Neuronal stem cell (in vitro differentiated cells): ENCODE data around the gene PDE5A.

ENCODE experiments used
- DNase-seq: peaks from one replicate; pipeline ENCODE4 v3.0.0-alpha.2; 2013; ENCODE audit warnings: low spot score
- H2AFZ ChIP-seq: one replicate; pipeline ENCODE4 v1.6.1; 2013; ENCODE audit warnings: mild to moderate bottlenecking, low read length, inconsistent platforms
- H2AK5ac ChIP-seq: 2 replicates; pipeline ENCODE4 v1.6.1; 2013; ENCODE audit warnings: low read depth, mild to moderate bottlenecking, inconsistent platforms, low read length, moderate library complexity, mixed read lengths
- H2BK120ac ChIP-seq: 2 replicates; pipeline ENCODE4 v1.6.1; 2013; ENCODE audit warnings: low read depth, mild to moderate bottlenecking, inconsistent platforms, low read length, moderate library complexity, mixed read lengths
- H2BK12ac ChIP-seq: one replicate; pipeline ENCODE4 v1.6.1; 2013; ENCODE audit warnings: low read length, inconsistent platforms
- H2BK15ac ChIP-seq: 2 replicates; pipeline ENCODE4 v1.6.1; 2013; ENCODE audit warnings: mild to moderate bottlenecking, low read length, inconsistent platforms, mixed read lengths
- H2BK5ac ChIP-seq: one replicate; pipeline ENCODE4 v1.6.1; 2013; ENCODE audit warnings: inconsistent platforms, mild to moderate bottlenecking, low read length, moderate library complexity
- H3K14ac ChIP-seq: one replicate; pipeline ENCODE4 v1.6.1; 2013; ENCODE audit warnings: low read length, inconsistent platforms
- H3K18ac ChIP-seq: 2 replicates; pipeline ENCODE4 v1.6.1; 2013; ENCODE audit warnings: low read length, inconsistent platforms
- H3K23ac ChIP-seq: 2 replicates; pipeline ENCODE4 v1.6.1; 2013; ENCODE audit warnings: low read depth, mild to moderate bottlenecking, mixed read lengths, low read length, inconsistent platforms; ENCODE audit not compliant: poor library complexity
- H3K27ac ChIP-seq: replicated peaks from 3 replicates; pipeline ENCODE4 v1.5.1; 2013; ENCODE audit warnings: low read length, inconsistent platforms
- H3K27me3 ChIP-seq, 3 experiments: 2 replicates each; pipeline ENCODE4 v1.6.1; 2013; ENCODE audit warnings: low read length in 3 of 3, mild to moderate bottlenecking in 2 of 3, inconsistent platforms in 1 of 3, low read depth in 1 of 3, mixed read lengths in 1 of 3, moderate library complexity in 1 of 3; ENCODE audit not compliant: control insufficient read depth in 3 of 3, insufficient read depth in 3 of 3
- H3K36me3 ChIP-seq, 2 donors: replicated peaks in 1 of 2; 2 replicates each; pipeline ENCODE4 v1.6.1; 2013; ENCODE audit warnings: low read length in 2 of 2; ENCODE audit not compliant: control insufficient read depth in 2 of 2, insufficient read depth in 2 of 2
- H3K4ac ChIP-seq: 2 replicates; pipeline ENCODE4 v1.6.1; 2013; ENCODE audit warnings: inconsistent platforms, mild to moderate bottlenecking, low read length, moderate library complexity
- H3K4me1 ChIP-seq, 2 donors: 1 replicate in 1 of 2; 2 replicates in 1 of 2; pipeline ENCODE4 v1.6.1; 2013; ENCODE audit warnings: low read length in 2 of 2, low read depth in 1 of 2; ENCODE audit not compliant: control insufficient read depth in 2 of 2, insufficient read depth in 1 of 2
- H3K4me2 ChIP-seq: one replicate; pipeline ENCODE4 v1.6.1; 2013; ENCODE audit warnings: mild to moderate bottlenecking, low read length, inconsistent platforms; ENCODE audit not compliant: insufficient read depth, poor library complexity, severe bottlenecking
- H3K4me3 ChIP-seq, 2 donors: 2 replicates each; pipeline ENCODE4 v1.5.1; 2013; ENCODE audit warnings: low read length in 2 of 2, mild to moderate bottlenecking in 2 of 2, inconsistent platforms in 1 of 2, moderate library complexity in 1 of 2
- H3K79me1 ChIP-seq: one replicate; pipeline ENCODE4 v1.6.1; 2013; ENCODE audit warnings: low read depth, mild to moderate bottlenecking, inconsistent platforms, low read length, moderate library complexity
- H3K9ac ChIP-seq: one replicate; pipeline ENCODE4 v1.6.1; 2013; ENCODE audit warnings: mild to moderate bottlenecking, low read depth, low read length, inconsistent platforms; ENCODE audit not compliant: poor library complexity
- H3K9me3 ChIP-seq, 2 donors: replicated peaks in 1 of 2; 2 replicates each; pipeline versions ENCODE3 to v1.6.1; 2013; ENCODE audit warnings: low read length in 2 of 2, mild to moderate bottlenecking in 2 of 2, inconsistent platforms in 1 of 2, low read depth in 1 of 2, mixed read lengths in 1 of 2, moderate library complexity in 1 of 2; ENCODE audit not compliant: control insufficient read depth in 2 of 2, insufficient read depth in 1 of 2
- H4K8ac ChIP-seq: one replicate; pipeline ENCODE4 v1.6.1; 2013; ENCODE audit warnings: low read depth, mild to moderate bottlenecking, inconsistent platforms, low read length, moderate library complexity
- H4K91ac ChIP-seq: one replicate; pipeline ENCODE4 v1.6.1; 2013; ENCODE audit warnings: low read length, low read depth, mild to moderate bottlenecking, inconsistent platforms; ENCODE audit not compliant: poor library complexity
- WGBS, 2 donors: extraction: QIAGEN DNeasy Blood & Tissue Kit; methylation state at CpG; one replicate each; pipeline ENCODE4 v1.1.7; 2013; ENCODE audit warnings: missing lambda C conversion rate in 2 of 2, mixed read lengths in 1 of 2; ENCODE audit not compliant: insufficient read length in 2 of 2, insufficient replicate concordance in 1 of 2; ENCODE audit errors: extremely low coverage in 2 of 2; 5-methylcytosine and 5-hydroxymethylcytosine counted together

Gene PDE5A

DNA sequence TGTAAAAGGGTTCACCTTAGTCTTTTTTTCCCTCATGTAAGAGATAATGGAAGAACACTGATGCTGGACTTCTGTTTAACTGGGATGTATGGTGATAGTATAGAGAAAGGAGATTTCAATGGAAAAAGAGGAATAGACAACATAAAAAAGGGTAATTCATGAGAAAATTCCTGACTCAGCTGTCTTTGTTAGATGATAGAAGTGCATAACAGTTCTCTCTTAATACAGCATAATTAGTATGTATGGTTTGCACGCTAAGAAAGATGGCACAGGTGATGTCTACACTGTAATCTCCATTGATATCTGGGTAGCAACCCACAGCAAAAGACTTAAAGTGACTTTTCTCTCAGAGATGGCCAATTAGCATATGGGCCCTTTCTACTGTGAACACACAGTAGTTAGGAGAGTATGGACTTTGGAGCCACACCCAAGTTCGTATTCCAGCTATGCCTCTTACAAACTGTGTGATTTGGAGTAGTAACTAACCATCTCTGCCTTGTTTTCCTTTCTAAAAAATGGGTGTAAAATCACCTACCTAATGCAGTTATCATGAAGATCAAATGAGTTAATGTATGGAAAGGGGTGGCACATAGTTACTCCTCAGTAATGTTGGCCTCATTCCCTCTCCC, 149.3 kb downstream of the PDE5A start:
- Histone ChIP-seq H2AFZ (no peak overlapping the region), H3K27me3 (no peaks in the 10 kb centered on the region), H3K9me3 (peaks cover 2 to 22% of the 10 kb centered on the region in 2 donors), H2AK5ac (no peak overlapping the region), H3K27ac (no peak overlapping the region), H3K4me2 (no peak overlapping the region), H2BK15ac (no peak overlapping the region), H3K4ac (no peak overlapping the region), H3K79me1 (no peaks in the 10 kb centered on the region), H3K9ac (no peak overlapping the region), H2BK5ac (no peak overlapping the region), H2BK120ac (no peak overlapping the region), H4K8ac (no peak overlapping the region), H3K14ac (no peak overlapping the region), H3K23ac (no peak overlapping the region), H3K4me1 (no peaks in the 10 kb centered on the region), H2BK12ac (no peak overlapping the region), H3K4me3 (no peak overlapping the region), H3K18ac (no peak overlapping the region), H3K36me3 (peaks cover 4 to 72% of the 10 kb centered on the region in 2 donors), H4K91ac (no peak overlapping the region)
- no CpG with 5 or more reads among the region's 2 CpGs for WGBS, 2 donors
- DNase-seq = no peak

- Histone ChIP-seq H3K36me3 (peaks cover 4 to 77% of the 10 kb centered on the region in 2 donors), H3K23ac (no peak overlapping the region), H2AFZ (no peak overlapping the region), H2BK12ac (no peak overlapping the region), H3K79me1 (no peaks in the 10 kb centered on the region), H3K27me3 (no peaks in the 10 kb centered on the region), H2BK15ac (no peak overlapping the region), H3K14ac (no peak overlapping the region), H2BK5ac (no peak overlapping the region), H3K4me3 (no peak overlapping the region), H4K8ac (no peak overlapping the region), H2BK120ac (no peak overlapping the region), H3K18ac (no peak overlapping the region), H3K9me3 (peaks cover 2 to 18% of the 10 kb centered on the region in 2 donors), H4K91ac (no peak overlapping the region), H3K4me1 (no peaks in the 10 kb centered on the region), H3K4ac (no peak overlapping the region), H3K4me2 (no peak overlapping the region), H3K9ac (no peak overlapping the region), H2AK5ac (no peak overlapping the region), H3K27ac (no peak overlapping the region)
- no peak for DNase-seq
Observed at GRCh38 chr4:119478446-119479179, 150.0 kb downstream of the PDE5A start.

GRCh38 chr4:119477412-119478053, 151.1 kb downstream of the PDE5A start:
- Histone ChIP-seq H3K27me3 (no peaks in the 10 kb centered on the region), H2BK5ac (no peak overlapping the region), H3K36me3 (peaks cover 4 to 75% of the 10 kb centered on the region in 2 donors), H3K27ac (no peak overlapping the region), H2BK120ac (no peak overlapping the region), H2AFZ (no peak overlapping the region), H3K4me2 (no peak overlapping the region), H3K23ac (no peak overlapping the region), H3K4me1 (no peaks in the 10 kb centered on the region), H3K9me3 (peaks cover 2 to 8% of the 10 kb centered on the region in 2 donors), H3K9ac (no peak overlapping the region), H3K4ac (no peak overlapping the region), H2AK5ac (no peak overlapping the region), H3K79me1 (no peaks in the 10 kb centered on the region), H2BK12ac (no peak overlapping the region), H3K4me3 (no peak overlapping the region), H2BK15ac (no peak overlapping the region), H4K8ac (no peak overlapping the region), H3K18ac (no peak overlapping the region), H4K91ac (no peak overlapping the region), H3K14ac (no peak overlapping the region)
- no peak for DNase-seq

GRCh38 chr4:119471259-119471658, 157.3 kb downstream of the PDE5A start:
- H3K4ac ChIP-seq = no peak overlapping the region
- H2BK5ac ChIP-seq = no peak overlapping the region
- no peaks in the 10 kb centered on the region for H3K9me3 ChIP-seq
- H2AFZ ChIP-seq = no peak overlapping the region
- H4K8ac ChIP-seq = no peak overlapping the region
- no peak overlapping the region for H3K23ac ChIP-seq
- no peak overlapping the region for H2BK120ac ChIP-seq
- no peak overlapping the region for H3K4me2 ChIP-seq
- H2AK5ac ChIP-seq = no peak overlapping the region
- H3K27me3 ChIP-seq = no peaks in the 10 kb centered on the region
- no peak overlapping the region for H4K91ac ChIP-seq
- H3K4me1 ChIP-seq = no peaks in the 10 kb centered on the region
- H3K79me1 ChIP-seq = no peaks in the 10 kb centered on the region
- no peak for DNase-seq
- H3K4me3 ChIP-seq = no peak overlapping the region
- no peak overlapping the region for H3K9ac ChIP-seq
- no peak overlapping the region for H2BK12ac ChIP-seq
- WGBS, 2 donors = no CpG with 5 or more reads among the region's 3 CpGs
- H3K14ac ChIP-seq = no peak overlapping the region
- no peak overlapping the region for H3K18ac ChIP-seq
- H2BK15ac ChIP-seq = no peak overlapping the region
- H3K27ac ChIP-seq = no peak overlapping the region
- H3K36me3 ChIP-seq = peaks cover 0 to 51% of the 10 kb centered on the region in 2 donors
